Measurements from ENCODE around the gene HBS1L.

- no peak for TF ChIP-seq CTCF (conservative IDR thresholded peaks at IDR 0.05; ENCODE audit: low read length)
- TF ChIP-seq EZH2phosphoT487 (IDR thresholded peaks at IDR 0.05; ENCODE audit: borderline replicate concordance, low read depth, low read length), result no peak
These were observed 38.1 kb upstream of the HBS1L start for GRCh38 chr6:135092724-135093123.
